MM.1S (cell line): Measurements from ENCODE around the gene OSBPL2.

Source experiments
- EZH2 ChIP-seq: fragments of 300-600 bp; sonication (generic); optimal IDR thresholded peaks from 2 replicates; pipeline ENCODE3; 2017; ENCODE audit warnings: low read depth, mild to moderate bottlenecking, antibody characterized with exemption, low read length, mixed read lengths
- TF ChIP-seq, protein P1 (sequence below): fragments of 300-600 bp; sonication (generic); IDR thresholded peaks from 2 replicates; pipeline ENCODE4 v1.5.1; 2016; ENCODE audit warnings: antibody characterized with exemption, low read length, mixed read lengths

DNA sequence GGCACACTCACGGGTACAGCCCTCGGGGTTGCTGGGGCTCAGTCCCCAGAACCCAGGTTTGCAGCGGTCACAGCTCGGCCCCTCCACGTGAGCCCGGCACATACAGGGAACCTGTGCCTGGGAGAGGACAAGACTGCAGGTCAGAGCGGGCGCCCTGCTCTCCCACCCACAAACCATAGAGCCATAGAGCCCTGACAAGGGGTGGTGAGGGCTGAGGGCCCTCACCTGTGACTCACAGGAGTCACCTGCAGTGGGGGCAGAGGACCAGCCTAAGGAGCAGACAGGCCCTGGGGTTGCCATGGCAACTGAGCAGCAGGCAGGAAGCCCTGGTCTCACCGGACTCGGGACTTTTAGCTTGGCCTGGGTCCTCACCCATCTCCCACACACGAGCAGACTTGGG is 98.0 kb downstream of the OSBPL2 start:
- TF ChIP-seq, protein P1, sequence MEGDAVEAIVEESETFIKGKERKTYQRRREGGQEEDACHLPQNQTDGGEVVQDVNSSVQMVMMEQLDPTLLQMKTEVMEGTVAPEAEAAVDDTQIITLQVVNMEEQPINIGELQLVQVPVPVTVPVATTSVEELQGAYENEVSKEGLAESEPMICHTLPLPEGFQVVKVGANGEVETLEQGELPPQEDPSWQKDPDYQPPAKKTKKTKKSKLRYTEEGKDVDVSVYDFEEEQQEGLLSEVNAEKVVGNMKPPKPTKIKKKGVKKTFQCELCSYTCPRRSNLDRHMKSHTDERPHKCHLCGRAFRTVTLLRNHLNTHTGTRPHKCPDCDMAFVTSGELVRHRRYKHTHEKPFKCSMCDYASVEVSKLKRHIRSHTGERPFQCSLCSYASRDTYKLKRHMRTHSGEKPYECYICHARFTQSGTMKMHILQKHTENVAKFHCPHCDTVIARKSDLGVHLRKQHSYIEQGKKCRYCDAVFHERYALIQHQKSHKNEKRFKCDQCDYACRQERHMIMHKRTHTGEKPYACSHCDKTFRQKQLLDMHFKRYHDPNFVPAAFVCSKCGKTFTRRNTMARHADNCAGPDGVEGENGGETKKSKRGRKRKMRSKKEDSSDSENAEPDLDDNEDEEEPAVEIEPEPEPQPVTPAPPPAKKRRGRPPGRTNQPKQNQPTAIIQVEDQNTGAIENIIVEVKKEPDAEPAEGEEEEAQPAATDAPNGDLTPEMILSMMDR, result no peak
- TF ChIP-seq EZH2, result no peak
